ENCODE results near the gene C1orf50. TPM values are rescaled to one million over a fixed set of nuclear protein-coding genes. Genes with fewer than 3 reads are reported as not detected.

Gene C1orf50
- total and polyA plus RNA-seq, 10 donors = 1.5 to 9.8 (median 4.5) TPM

DNA sequence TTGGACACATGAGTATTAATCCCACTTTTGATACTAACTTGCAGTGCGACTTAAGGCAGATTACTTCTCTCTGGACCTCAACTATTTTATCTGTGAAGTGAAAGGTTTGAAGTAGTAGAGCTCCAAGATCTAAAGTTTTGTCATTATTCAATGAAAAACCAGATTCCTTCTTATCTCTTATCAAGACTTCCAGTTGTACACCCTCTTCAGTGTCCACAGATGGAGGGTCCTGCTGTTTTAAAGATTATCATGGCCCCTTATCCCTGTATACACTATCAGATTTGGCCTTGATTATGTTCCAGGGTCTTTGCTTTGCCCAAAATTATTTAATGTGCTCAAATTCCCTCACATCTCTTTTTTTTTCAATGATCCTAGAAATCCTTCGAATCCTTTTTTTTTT is 1.1 kb downstream of the C1orf50 start:
- Histone ChIP-seq H3K27ac (no peak overlapping the region), H3K4me1 (peaks cover 27 to 90% (median 57%) of the 10 kb centered on the region in 6 donors), H3K27me3 (replicated peaks in 1 of 7) (no peaks in the 10 kb centered on the region), H3K4me3 (peak overlapping the region in 7 of 8 donors; percentile 75 to 99 (median 97)), H3K9me3 (no peaks in the 10 kb centered on the region), H3K36me3 (peaks cover 0 to 8% (median 0%) of the 10 kb centered on the region in 6 donors)
- DNase-seq = no peak
- WGBS, 5 donors = 85 to 91% (median 87%) methylated on average over 2 of the region's 2 CpGs
- TF ChIP-seq, protein P1, sequence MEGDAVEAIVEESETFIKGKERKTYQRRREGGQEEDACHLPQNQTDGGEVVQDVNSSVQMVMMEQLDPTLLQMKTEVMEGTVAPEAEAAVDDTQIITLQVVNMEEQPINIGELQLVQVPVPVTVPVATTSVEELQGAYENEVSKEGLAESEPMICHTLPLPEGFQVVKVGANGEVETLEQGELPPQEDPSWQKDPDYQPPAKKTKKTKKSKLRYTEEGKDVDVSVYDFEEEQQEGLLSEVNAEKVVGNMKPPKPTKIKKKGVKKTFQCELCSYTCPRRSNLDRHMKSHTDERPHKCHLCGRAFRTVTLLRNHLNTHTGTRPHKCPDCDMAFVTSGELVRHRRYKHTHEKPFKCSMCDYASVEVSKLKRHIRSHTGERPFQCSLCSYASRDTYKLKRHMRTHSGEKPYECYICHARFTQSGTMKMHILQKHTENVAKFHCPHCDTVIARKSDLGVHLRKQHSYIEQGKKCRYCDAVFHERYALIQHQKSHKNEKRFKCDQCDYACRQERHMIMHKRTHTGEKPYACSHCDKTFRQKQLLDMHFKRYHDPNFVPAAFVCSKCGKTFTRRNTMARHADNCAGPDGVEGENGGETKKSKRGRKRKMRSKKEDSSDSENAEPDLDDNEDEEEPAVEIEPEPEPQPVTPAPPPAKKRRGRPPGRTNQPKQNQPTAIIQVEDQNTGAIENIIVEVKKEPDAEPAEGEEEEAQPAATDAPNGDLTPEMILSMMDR (IDR thresholded peaks at IDR 0.05 in 8 of 11, conservative IDR thresholded peaks at IDR 0.05 in 3 of 11) = no peak
- TF ChIP-seq POLR2AphosphoS5 (IDR thresholded peaks at IDR 0.05) (no peak), POLR2A (IDR thresholded peaks at IDR 0.05) (no peak)
- intact Hi-C loops (cut with DNase I; ENCODE audit: low total_unique reads) = loop anchor here (10.0 kb wide), 1 partner anchor 83 kb away; the partner anchor contains the start of gene YBX1

GRCh38 chr1:42769811-42770210 is 2.8 kb downstream of the C1orf50 start:
- Histone ChIP-seq H3K27me3 (replicated peaks in 1 of 7) (no peaks in the 10 kb centered on the region), H3K4me3 (no peak overlapping the region), H3K4me1 (peaks cover 22 to 76% (median 47%) of the 10 kb centered on the region in 6 donors), H3K36me3 (peaks cover 0 to 25% (median 12%) of the 10 kb centered on the region in 6 donors), H3K27ac (no peak overlapping the region), H3K9me3 (no peaks in the 10 kb centered on the region)
- intact Hi-C loops (cut with DNase I; ENCODE audit: low total_unique reads) = loop anchor here (10.0 kb wide), 1 partner anchor 85 kb away; the partner anchor contains the start of gene YBX1
- no peak for DNase-seq
- TF ChIP-seq, protein P1 (IDR thresholded peaks at IDR 0.05 in 8 of 11, conservative IDR thresholded peaks at IDR 0.05 in 3 of 11) = no peak
- no peak for TF ChIP-seq POLR2A (IDR thresholded peaks at IDR 0.05)
- no peak for TF ChIP-seq POLR2AphosphoS5 (IDR thresholded peaks at IDR 0.05)
- WGBS, 5 donors = 88 to 100% (median 96%) methylated on average over 3 of the region's 3 CpGs

- Histone ChIP-seq H3K9me3 (no peaks in the 10 kb centered on the region), H3K4me1 (peaks cover 6 to 46% (median 23%) of the 10 kb centered on the region in 6 donors), H3K27me3 (replicated peaks in 1 of 7) (no peaks in the 10 kb centered on the region), H3K27ac (no peak overlapping the region), H3K36me3 (peaks cover 0 to 61% (median 40%) of the 10 kb centered on the region in 6 donors), H3K4me3 (no peak overlapping the region)
- 44 to 87% (median 50%) methylated on average over 2 of the region's 2 CpGs for WGBS, 5 donors
- no peak for DNase-seq
- intact Hi-C loops (cut with DNase I; ENCODE audit: low total_unique reads) = no loop called here
- TF ChIP-seq POLR2A (IDR thresholded peaks at IDR 0.05) (no peak), POLR2AphosphoS5 (IDR thresholded peaks at IDR 0.05) (no peak)
- TF ChIP-seq, protein P1 (IDR thresholded peaks at IDR 0.05 in 8 of 11, conservative IDR thresholded peaks at IDR 0.05 in 3 of 11) = no peak
Observed at GRCh38 chr1:42773420-42773819, 6.4 kb downstream of the C1orf50 start.

- Histone ChIP-seq H3K9me3 (no peaks in the 10 kb centered on the region), H3K4me1 (peaks cover 0 to 30% (median 7%) of the 10 kb centered on the region in 6 donors), H3K27me3 (replicated peaks in 1 of 7) (no peaks in the 10 kb centered on the region), H3K36me3 (peaks cover 0 to 77% (median 42%) of the 10 kb centered on the region in 6 donors), H3K4me3 (no peak overlapping the region), H3K27ac (no peak overlapping the region)
- intact Hi-C loops (cut with DNase I; ENCODE audit: low total_unique reads) = loop anchor here (5.0 kb wide), 1 partner anchor 297 kb away; no protein-coding TSS in a partner anchor
- TF ChIP-seq, protein P1 (IDR thresholded peaks at IDR 0.05 in 8 of 11, conservative IDR thresholded peaks at IDR 0.05 in 3 of 11) = no peak
- TF ChIP-seq POLR2A (IDR thresholded peaks at IDR 0.05) (no peak), POLR2AphosphoS5 (IDR thresholded peaks at IDR 0.05) (no peak)
- DNase-seq = no peak
- WGBS, 5 donors = 80 to 96% (median 87%) methylated on average over 5 of the region's 5 CpGs
Observed at GRCh38 chr1:42774928-42775526, 8.0 kb downstream of the C1orf50 start.
